GDM1 (cell line): ENCODE results near the gene SERTAD3.
"Not testable (repeated sequence)": the region's sequence is repeated elsewhere in the genome, so short reads cannot be mapped to it uniquely, and the experiment has no call there.

Experiments used
- DNase-seq: peaks from one replicate; lab custom pipeline; 2025; lab: John Stamatoyannopoulos, UW

SERTAD3 gene, protein sequence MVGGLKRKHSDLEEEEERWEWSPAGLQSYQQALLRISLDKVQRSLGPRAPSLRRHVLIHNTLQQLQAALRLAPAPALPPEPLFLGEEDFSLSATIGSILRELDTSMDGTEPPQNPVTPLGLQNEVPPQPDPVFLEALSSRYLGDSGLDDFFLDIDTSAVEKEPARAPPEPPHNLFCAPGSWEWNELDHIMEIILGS

GRCh38 chr19:40444000-40444824 lies at the start of gene SERTAD3:
TSS of gene SERTAD3 (minus strand) at chr19:40444335. CDS start at chr19:40442080, 2,255 bp downstream.
- peak; percentile 96 for DNase-seq

DNA sequence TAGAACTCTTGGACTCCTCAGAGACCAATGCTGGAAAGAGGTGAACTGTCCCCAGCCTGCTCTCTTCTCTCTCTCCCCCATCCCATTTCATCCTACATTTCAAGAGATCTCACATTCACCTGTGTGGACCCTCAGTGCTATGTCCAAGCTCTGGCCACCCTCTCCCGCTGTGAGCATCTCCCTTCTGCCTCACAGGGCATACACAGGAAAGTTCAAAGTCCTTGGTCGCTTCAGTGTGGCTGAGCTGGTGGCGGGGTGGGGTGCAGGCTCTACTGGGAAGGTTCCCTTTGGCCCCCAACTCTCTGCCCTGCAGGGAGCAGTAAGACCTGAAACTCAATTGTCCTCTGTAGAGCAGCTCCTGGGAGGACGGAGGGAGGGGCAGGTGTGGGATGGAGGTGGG lies 49.6 kb upstream of the SERTAD3 start:
- no peak for DNase-seq

DNA sequence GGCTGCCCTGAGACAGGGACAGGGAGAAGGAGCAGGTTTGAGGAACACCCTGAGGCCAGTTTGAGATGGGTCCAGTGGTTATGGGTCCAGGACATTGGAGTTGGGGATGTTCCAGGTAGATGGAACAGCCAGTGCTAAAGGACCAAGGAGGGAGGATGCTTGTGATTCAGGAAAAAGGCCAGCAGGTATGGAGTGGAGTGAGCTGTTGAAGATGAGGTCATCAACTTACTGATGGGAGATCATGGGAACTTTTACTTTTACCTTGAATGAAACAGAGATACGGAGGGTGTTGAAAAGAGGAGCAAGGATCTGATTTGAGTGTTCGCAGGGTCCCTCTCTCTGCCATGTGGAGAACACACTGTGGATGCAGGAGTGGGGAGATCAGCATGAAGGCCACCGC lies 48.1 kb upstream of the SERTAD3 start:
- DNase-seq, result no peak

- no peak for DNase-seq
These were observed 45.7 kb upstream of the SERTAD3 start for GRCh38 chr19:40489882-40490230.

GRCh38 chr19:40486017-40486416 lies 41.9 kb upstream of the SERTAD3 start:
- DNase-seq, result no peak

DNA sequence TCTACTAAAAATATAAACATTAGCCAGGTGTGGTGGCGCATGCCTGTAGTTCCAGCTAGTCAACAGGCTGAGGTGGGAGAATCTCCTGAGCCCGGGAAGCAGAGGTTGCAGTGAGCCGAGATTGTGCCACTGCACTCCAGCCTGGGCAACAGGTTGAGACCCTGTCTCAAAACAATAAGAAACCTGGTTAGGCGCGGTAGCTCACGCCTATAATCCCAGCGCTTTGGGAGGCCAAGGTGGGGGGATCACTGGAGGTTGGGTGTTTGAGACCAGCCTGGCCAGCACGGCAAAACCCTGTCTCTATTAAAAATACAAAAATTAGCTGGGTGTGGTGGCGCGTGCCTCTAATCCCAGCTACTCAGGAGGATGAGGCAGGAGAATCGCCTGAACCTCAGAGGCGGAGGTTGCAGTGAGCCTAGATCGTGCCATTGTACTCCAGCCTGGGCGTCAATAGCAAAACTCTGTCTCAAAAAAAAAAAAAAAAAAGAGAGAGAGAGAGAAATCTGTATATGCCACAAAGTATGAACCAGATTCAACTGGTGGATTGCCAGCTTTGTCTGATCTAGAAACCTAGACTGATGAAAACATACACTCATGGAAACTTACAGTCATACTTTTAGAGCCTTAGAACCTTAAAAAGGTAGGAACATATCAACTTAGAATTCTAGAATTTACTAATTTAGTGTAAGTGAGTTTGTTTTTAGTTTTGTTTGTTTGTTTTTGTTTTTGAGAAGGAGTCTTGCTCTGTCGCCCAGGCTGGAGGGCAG lies 31.9 kb upstream of the SERTAD3 start:
- DNase-seq, result not testable (repeated sequence)

- DNase-seq, result no peak
These were observed 30.6 kb upstream of the SERTAD3 start for GRCh38 chr19:40474737-40475136.

DNA sequence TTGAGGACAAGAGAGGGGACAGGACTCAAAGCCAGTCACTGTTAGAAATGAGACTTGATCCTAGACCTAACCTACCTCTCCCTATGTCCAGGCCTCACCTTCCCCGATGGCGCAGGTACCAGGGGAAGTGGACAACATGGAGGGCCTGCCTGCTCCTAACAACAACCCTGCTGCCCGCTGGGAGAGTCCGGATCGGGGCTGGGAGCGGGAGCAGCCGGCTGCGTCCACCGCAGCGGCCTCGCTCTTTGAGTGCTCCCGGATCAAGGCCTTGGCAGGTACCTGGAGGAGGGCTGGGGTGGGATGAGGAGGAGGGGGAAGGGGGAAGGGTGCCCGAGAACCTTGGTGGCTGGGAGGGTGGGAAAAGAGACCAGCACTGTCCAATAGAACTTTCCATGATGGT lies 28.4 kb upstream of the SERTAD3 start:
- DNase-seq, result no peak

DNA sequence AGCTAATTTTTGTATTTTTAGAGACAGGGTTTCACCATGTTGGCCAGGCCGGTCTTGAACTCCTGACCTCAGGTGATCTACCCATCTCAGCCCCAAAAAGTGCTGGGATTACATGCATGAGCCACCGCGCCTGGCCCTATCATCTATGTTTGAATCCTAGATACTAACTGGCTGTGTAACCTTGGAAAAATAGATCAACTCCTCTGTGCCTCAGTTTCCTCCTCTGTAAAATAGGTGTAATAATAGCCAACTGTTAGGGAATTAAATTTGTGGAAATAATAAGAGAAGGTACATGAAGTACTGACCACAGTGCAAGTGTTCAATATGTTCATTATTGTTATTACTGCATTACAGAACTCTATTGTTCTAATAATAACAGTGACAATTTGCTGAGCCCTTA lies 27.0 kb upstream of the SERTAD3 start:
- DNase-seq, result no peak

DNA sequence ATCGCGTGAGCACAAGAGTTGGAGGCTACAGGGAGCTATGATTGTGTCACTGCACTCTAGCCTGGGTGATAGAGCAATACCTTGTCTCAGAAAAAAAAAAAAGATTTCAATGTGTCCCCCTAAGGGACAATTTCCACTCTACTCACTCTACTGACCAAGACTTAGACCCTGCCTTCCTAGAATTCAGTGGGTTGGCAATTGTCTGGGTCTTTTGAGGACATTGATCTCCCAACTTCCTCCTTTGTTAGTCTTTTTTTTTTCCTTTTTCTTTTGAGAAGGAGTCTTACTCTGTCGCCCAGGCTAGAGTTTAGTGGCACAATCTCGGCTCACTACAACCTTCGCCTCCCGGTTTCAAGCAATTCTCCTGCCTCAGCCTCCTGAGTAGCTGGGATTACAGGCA lies 24.9 kb upstream of the SERTAD3 start:
- no peak for DNase-seq

DNA sequence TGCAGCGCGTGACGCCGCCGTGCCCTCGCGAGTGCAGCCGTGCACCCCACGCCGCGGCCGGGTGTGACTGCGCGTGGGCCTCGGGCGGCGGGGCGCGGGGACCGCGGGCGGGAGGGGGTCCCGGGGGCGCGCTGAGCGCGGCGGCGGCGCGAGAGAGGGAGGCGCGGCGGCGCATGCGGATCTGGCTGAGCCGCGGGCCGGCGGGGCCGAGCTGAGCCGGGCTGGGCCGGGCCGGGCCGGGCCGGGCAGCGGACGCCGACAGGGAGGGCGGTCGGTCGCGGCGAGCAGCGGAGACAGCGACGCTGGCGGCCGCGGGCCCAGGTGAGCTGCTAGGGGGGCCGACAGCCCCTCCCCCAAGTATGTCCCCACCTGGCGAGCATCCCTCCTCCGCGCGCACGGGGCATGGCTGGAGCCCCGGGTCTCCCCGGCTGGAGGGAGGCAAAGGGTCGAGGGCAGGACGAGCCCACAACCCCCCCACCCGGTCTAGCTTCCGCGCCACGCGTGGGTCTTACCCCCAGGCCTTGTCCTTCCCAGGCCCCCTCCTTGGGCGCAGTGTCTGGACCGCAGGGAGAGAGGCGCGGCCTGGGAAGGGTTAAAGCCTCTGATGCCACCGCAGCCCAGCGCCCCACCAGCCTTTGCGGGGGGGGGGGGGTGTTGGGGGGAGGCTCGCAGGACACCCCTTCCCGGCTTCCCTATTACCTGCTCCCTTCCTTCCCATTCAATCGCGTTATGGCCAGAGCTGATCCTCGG lies 23.0 kb upstream of the SERTAD3 start, which contains the start of gene SPTBN4:
Gene SPTBN4, plus strand, starts transcription at position 17 of the 750 bp plus-strand sequence. CDS start 5,621 bp downstream, outside the sequence.
- DNase-seq, result no peak

- DNase-seq, result no peak
These were observed 22.3 kb upstream of the SERTAD3 start for GRCh38 chr19:40466219-40466984.

DNA sequence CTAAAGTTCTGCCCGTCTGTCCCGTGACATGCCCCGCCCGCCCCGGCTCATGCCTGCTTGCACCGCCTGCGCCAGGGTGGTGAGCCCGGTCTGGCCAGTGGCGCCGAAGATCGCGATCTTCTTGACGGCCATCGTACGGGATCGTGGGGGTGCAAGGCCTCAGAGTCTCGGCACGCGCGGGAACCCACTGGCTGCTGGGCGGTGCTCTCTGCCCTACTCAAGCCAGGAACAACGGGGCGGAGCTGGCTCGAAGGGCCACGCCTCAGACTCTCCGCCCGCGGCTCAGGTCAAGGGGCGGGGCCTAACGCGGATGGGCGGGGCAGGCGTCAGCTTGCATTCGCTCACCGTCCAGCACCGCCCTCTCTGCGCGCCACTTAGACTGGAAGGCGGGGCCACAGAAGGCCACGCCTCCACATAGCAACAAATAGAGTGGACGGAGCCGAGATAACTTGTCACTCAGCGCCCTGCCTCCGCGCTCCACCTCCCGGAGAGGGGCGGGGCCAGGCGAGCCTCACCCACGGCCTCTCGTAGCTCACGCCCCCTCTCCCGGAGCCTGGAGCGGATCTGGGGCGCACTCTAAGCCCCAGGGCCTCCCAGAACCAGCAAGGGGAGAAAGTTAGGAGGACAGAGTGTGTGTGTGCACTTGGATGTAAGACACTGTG lies 21.6 kb upstream of the SERTAD3 start, which contains the start of gene BLVRB:
Gene BLVRB, minus strand, starts transcription at position 189 of the 662 bp plus-strand sequence. Its CDS starts 57 bp downstream, at position 132.
- DNase-seq, result peak; percentile 100

DNA sequence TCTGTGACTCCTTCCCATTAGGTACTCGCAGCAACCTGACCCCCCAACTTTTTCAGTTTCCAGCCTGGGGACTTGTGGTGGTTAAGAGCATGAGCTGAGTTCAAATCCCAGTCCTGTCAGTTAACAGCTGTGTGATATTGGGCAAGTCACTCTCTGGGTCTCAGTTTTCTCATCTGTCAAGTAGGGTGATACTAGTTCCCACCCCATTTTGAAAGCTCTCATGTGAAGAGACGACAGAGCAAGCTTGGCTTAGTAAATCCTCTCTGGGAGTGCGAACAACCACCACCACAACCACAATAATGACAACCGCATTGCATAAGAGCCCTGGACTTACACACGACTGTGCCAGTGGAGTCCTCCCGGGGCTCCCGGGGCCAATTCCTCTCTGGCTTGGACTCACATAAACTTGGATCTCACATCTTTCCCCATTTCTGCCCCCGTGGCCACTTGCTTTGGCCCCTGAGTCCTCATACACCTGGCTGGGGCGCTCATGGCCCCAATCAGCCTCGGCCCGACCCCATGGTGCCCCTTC lies 21.0 kb upstream of the SERTAD3 start:
- no peak for DNase-seq

DNA sequence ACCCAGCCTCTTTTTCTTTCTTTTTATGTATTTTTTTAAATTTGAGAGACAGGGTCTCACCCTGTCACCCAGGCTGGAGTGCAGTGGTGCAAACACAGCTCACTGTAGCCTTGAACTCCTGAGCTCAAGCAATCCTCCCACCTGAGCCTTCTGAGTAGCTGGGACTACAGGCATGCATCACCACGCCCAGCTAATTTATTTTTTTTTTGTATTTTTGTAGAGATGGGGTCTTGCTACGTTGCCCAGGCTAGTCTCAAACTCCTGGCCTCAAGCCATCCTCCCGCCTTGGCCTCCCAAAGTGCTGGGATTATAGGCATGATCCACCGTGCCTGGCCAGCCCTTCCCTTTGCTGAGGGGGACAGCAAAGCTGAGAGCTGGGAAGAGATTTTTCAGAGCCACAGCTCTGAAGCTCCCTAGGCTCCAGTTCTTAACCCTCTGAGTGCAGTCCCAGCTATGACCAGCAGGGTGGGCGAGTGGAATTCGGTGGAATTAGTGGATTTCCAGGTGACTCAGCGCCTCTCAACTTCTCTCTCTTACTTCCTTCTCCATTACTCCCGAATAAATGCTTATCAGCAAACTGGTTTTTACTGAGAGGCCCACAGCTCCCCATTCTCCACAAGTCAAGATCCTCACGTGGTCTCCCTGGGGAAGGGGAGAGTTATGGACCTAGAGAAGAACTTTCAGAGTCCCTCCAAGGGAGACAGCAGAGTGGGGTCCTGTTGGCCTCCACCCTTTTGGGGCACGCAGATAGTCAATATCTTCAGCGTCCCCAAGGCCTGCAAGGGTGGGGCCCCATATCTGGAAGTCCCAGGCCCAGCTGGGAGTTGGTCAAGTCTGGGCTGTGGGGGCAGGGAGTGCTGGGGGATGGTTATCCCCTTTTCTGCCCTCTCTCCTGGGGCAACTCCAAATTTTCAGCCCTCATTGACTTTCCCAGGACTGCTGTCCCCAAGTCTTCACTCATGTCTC lies 20.2 kb upstream of the SERTAD3 start:
- peak; percentile 62 for DNase-seq

- not testable (repeated sequence) for DNase-seq
These were observed 19.5 kb upstream of the SERTAD3 start for GRCh38 chr19:40463587-40464037.

- DNase-seq, result no peak
These were observed 17.6 kb upstream of the SERTAD3 start for GRCh38 chr19:40461669-40462221.

DNA sequence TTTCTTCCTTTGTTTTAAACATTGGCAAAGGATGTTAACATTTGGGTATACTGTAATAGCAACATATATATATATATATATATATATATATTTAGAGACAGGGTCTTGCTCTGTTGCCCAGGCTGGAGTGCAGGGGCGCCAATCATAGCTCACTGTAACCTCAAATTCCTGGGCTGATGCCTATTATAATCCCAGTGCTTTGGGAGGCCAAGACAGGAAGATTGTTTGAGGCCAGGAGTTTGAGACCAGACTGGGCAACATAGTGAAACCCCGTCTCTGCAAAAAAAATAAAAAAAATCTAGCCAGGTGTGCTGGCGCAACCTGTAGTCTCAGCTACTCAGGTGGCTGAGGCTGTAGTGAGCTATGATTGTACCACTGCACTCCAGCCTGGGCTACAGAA lies 16.1 kb upstream of the SERTAD3 start:
- no peak for DNase-seq

- DNase-seq, result no peak
These were observed 14.5 kb upstream of the SERTAD3 start for GRCh38 chr19:40458597-40458974.
